Measurements from ENCODE around the gene LMBRD1.

GRCh38 chr6:69627625-69628024, 169.2 kb downstream of the LMBRD1 start:
- TF ChIP-seq, protein P1, sequence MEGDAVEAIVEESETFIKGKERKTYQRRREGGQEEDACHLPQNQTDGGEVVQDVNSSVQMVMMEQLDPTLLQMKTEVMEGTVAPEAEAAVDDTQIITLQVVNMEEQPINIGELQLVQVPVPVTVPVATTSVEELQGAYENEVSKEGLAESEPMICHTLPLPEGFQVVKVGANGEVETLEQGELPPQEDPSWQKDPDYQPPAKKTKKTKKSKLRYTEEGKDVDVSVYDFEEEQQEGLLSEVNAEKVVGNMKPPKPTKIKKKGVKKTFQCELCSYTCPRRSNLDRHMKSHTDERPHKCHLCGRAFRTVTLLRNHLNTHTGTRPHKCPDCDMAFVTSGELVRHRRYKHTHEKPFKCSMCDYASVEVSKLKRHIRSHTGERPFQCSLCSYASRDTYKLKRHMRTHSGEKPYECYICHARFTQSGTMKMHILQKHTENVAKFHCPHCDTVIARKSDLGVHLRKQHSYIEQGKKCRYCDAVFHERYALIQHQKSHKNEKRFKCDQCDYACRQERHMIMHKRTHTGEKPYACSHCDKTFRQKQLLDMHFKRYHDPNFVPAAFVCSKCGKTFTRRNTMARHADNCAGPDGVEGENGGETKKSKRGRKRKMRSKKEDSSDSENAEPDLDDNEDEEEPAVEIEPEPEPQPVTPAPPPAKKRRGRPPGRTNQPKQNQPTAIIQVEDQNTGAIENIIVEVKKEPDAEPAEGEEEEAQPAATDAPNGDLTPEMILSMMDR (conservative IDR thresholded peaks at IDR 0.05; ENCODE audit: low read length), result no peak
- TF ChIP-seq EZH2phosphoT487 (IDR thresholded peaks at IDR 0.05; ENCODE audit: borderline replicate concordance, low read depth, low read length), result no peak

Data from OCI-LY7 (cell line).